ENCODE data around the gene CCSER1. TPM values are rescaled to one million over a fixed set of nuclear protein-coding genes. Genes with fewer than 3 reads are reported as not detected.

Gene CCSER1
- total and polyA plus RNA-seq, 2 experiments from 2014 or later = not detected

- Histone ChIP-seq H3K27me3 (replicated peaks; ENCODE audit: insufficient read depth) (no peaks in the 10 kb centered on the region), H3K36me3 (ENCODE audit: low read depth) (no peaks in the 10 kb centered on the region), H3K4me3 (no peak overlapping the region), H3K27ac (no peak overlapping the region), H4K20me1 (ENCODE audit: insufficient read depth) (no peaks in the 10 kb centered on the region), H3K79me2 (ENCODE audit: insufficient read depth) (no peaks in the 10 kb centered on the region), H3K9ac (no peak overlapping the region), H3K9me3 (ENCODE audit: low read depth) (no peaks in the 10 kb centered on the region), H3K4me2 (ENCODE audit: unreplicated experiment) (no peak overlapping the region), H3F3A (ENCODE audit: insufficient read depth) (no peaks in the 10 kb centered on the region), H2AFZ (no peak overlapping the region), H3K4me1 (ENCODE audit: insufficient read depth) (no peaks in the 10 kb centered on the region), H3K9me2 (ENCODE audit: insufficient read depth) (no peaks in the 10 kb centered on the region)
- in situ Hi-C loops (cut with MboI) = no loop called here
- no peak for DNase-seq
- TF ChIP-seq EZH2phosphoT487 (IDR thresholded peaks at IDR 0.05; ENCODE audit: insufficient read depth, low read depth) (no peak), EZH2 (IDR thresholded peaks at IDR 0.05; ENCODE audit: insufficient read depth, poor library complexity, severe bottlenecking) (no peak)
- WGBS, 2 experiments (ENCODE audit: low coverage in 1 of 2, low lambda C conversion rate in 2 of 2, missing lambda C conversion rate in 2 of 2) = 10 to 14% methylated on average over 4 of the region's 4 CpGs
Observed at GRCh38 chr4:90852237-90852636, 725.0 kb downstream of the CCSER1 start.

- Histone ChIP-seq H2AFZ (no peak overlapping the region), H3K9ac (no peak overlapping the region), H3K9me2 (ENCODE audit: insufficient read depth) (no peaks in the 10 kb centered on the region), H3K4me1 (ENCODE audit: insufficient read depth) (no peaks in the 10 kb centered on the region), H3K4me3 (no peak overlapping the region), H3K36me3 (ENCODE audit: low read depth) (no peaks in the 10 kb centered on the region), H4K20me1 (ENCODE audit: insufficient read depth) (no peaks in the 10 kb centered on the region), H3K4me2 (ENCODE audit: unreplicated experiment) (no peak overlapping the region), H3K9me3 (ENCODE audit: low read depth) (no peaks in the 10 kb centered on the region), H3K27ac (no peak overlapping the region), H3F3A (ENCODE audit: insufficient read depth) (no peaks in the 10 kb centered on the region), H3K79me2 (ENCODE audit: insufficient read depth) (no peaks in the 10 kb centered on the region), H3K27me3 (replicated peaks; ENCODE audit: insufficient read depth) (no peaks in the 10 kb centered on the region)
- DNase-seq = no peak
- in situ Hi-C loops (cut with MboI) = no loop called here
- TF ChIP-seq EZH2phosphoT487 (IDR thresholded peaks at IDR 0.05; ENCODE audit: insufficient read depth, low read depth) (no peak), EZH2 (IDR thresholded peaks at IDR 0.05; ENCODE audit: insufficient read depth, poor library complexity, severe bottlenecking) (no peak)
Observed at GRCh38 chr4:90855111-90855510, 727.9 kb downstream of the CCSER1 start.

- H3K27ac ChIP-seq = no peak overlapping the region
- in situ Hi-C loops (cut with MboI) = no loop called here
- H3F3A ChIP-seq (ENCODE audit: insufficient read depth) = no peaks in the 10 kb centered on the region
- H3K9me3 ChIP-seq (ENCODE audit: low read depth) = no peaks in the 10 kb centered on the region
- H3K9ac ChIP-seq = no peak overlapping the region
- H3K4me1 ChIP-seq (ENCODE audit: insufficient read depth) = no peaks in the 10 kb centered on the region
- H2AFZ ChIP-seq = no peak overlapping the region
- H3K9me2 ChIP-seq (ENCODE audit: insufficient read depth) = no peaks in the 10 kb centered on the region
- 3 to 5% methylated on average over 2 of the region's 2 CpGs for WGBS, 2 experiments (ENCODE audit: low coverage in 1 of 2, low lambda C conversion rate in 2 of 2, missing lambda C conversion rate in 2 of 2)
- H3K4me2 ChIP-seq (ENCODE audit: unreplicated experiment) = no peak overlapping the region
- H3K36me3 ChIP-seq (ENCODE audit: low read depth) = no peaks in the 10 kb centered on the region
- DNase-seq = no peak
- no peaks in the 10 kb centered on the region for H3K27me3 ChIP-seq (replicated peaks; ENCODE audit: insufficient read depth)
- H3K4me3 ChIP-seq = no peak overlapping the region
- H3K79me2 ChIP-seq (ENCODE audit: insufficient read depth) = no peaks in the 10 kb centered on the region
- TF ChIP-seq EZH2phosphoT487 (IDR thresholded peaks at IDR 0.05; ENCODE audit: insufficient read depth, low read depth) = no peak
- TF ChIP-seq EZH2 (IDR thresholded peaks at IDR 0.05; ENCODE audit: insufficient read depth, poor library complexity, severe bottlenecking) = no peak
- H4K20me1 ChIP-seq (ENCODE audit: insufficient read depth) = no peaks in the 10 kb centered on the region
Observed at GRCh38 chr4:90857081-90857820, 730.1 kb downstream of the CCSER1 start.

GRCh38 chr4:90875791-90876190 lies 748.6 kb downstream of the CCSER1 start:
- in situ Hi-C loops (cut with MboI) = no loop called here
- H3K9me3 ChIP-seq (ENCODE audit: low read depth) = no peaks in the 10 kb centered on the region
- no peak overlapping the region for H3K4me2 ChIP-seq (ENCODE audit: unreplicated experiment)
- no peak overlapping the region for H3K9ac ChIP-seq
- H3K79me2 ChIP-seq (ENCODE audit: insufficient read depth) = no peaks in the 10 kb centered on the region
- no peak for DNase-seq
- TF ChIP-seq EZH2phosphoT487 (IDR thresholded peaks at IDR 0.05; ENCODE audit: insufficient read depth, low read depth) (no peak), EZH2 (IDR thresholded peaks at IDR 0.05; ENCODE audit: insufficient read depth, poor library complexity, severe bottlenecking) (no peak)
- no peaks in the 10 kb centered on the region for H4K20me1 ChIP-seq (ENCODE audit: insufficient read depth)
- 37 to 42% methylated on average over 2 of the region's 2 CpGs for WGBS, 2 experiments (ENCODE audit: low coverage in 1 of 2, low lambda C conversion rate in 2 of 2, missing lambda C conversion rate in 2 of 2)
- H3K4me1 ChIP-seq (ENCODE audit: insufficient read depth) = no peaks in the 10 kb centered on the region
- no peak overlapping the region for H3K4me3 ChIP-seq
- no peaks in the 10 kb centered on the region for H3K36me3 ChIP-seq (ENCODE audit: low read depth)
- H3K27me3 ChIP-seq (replicated peaks; ENCODE audit: insufficient read depth) = no peaks in the 10 kb centered on the region
- H3K9me2 ChIP-seq (ENCODE audit: insufficient read depth) = no peaks in the 10 kb centered on the region
- no peak overlapping the region for H2AFZ ChIP-seq
- H3F3A ChIP-seq (ENCODE audit: insufficient read depth) = no peaks in the 10 kb centered on the region
- H3K27ac ChIP-seq = no peak overlapping the region

Data from GM23248 (cell line).